DOHH2 (cell line): ENCODE data around the gene REN.

ENCODE experiments used
- H3F3A ChIP-seq: fragments of 200-600 bp; sonication (generic), shearing (Covaris generic); 2 replicates; pipeline ENCODE4 v1.6.0; 2016; ENCODE audit warnings: antibody characterized with exemption, mild to moderate bottlenecking; ENCODE audit not compliant: control insufficient read depth, insufficient read depth
- H3K27ac ChIP-seq: fragments of 200-600 bp; sonication (generic); 2 replicates; pipeline ENCODE4 v1.5.1; 2014; ENCODE audit warnings: low read depth, mild to moderate bottlenecking, low read length, moderate library complexity
- H3K27me3 ChIP-seq: fragments of 200-600 bp; sonication (generic); 2 replicates; pipeline ENCODE4 v1.6.1; 2014; ENCODE audit warnings: mild to moderate bottlenecking, low read length, mixed read lengths; ENCODE audit not compliant: control insufficient read depth
- H3K36me3 ChIP-seq: fragments of 200-600 bp; sonication (generic); 2 replicates; pipeline ENCODE4 v1.6.1; 2014; ENCODE audit warnings: mild to moderate bottlenecking, low read length, moderate library complexity, mixed read lengths; ENCODE audit not compliant: control insufficient read depth
- H3K4me1 ChIP-seq: fragments of 200-600 bp; sonication (generic); 2 replicates; pipeline ENCODE4 v1.6.1; 2014; ENCODE audit warnings: mild to moderate bottlenecking, low read length, mixed read lengths; ENCODE audit not compliant: control insufficient read depth
- H3K4me2 ChIP-seq: fragments of 200-600 bp; sonication (generic); 2 replicates; pipeline ENCODE4 v1.6.0; 2014; ENCODE audit warnings: mild to moderate bottlenecking, low read length, moderate library complexity
- H3K4me3 ChIP-seq: fragments of 200-600 bp; sonication (generic); 2 replicates; pipeline ENCODE4 v1.5.1; 2014; ENCODE audit warnings: mild to moderate bottlenecking, low read length, mixed read lengths
- H3K79me2 ChIP-seq: fragments of 200-600 bp; sonication (generic); 2 replicates; pipeline ENCODE4 v1.6.1; 2014; ENCODE audit warnings: mild to moderate bottlenecking, low read length, mixed read lengths; ENCODE audit not compliant: control insufficient read depth
- H3K9me2 ChIP-seq: fragments of 200-600 bp; sonication (generic); replicated peaks from 2 replicates; pipeline ENCODE4 v1.6.1; 2014; ENCODE audit warnings: mild to moderate bottlenecking, low read length, mixed read lengths; ENCODE audit not compliant: control insufficient read depth
- H3K9me3 ChIP-seq: fragments of 200-600 bp; sonication (generic); 2 replicates; pipeline ENCODE4 v1.6.1; 2014; ENCODE audit warnings: antibody characterized with exemption, low read length, mixed read lengths; ENCODE audit not compliant: control insufficient read depth, insufficient read depth
- H4K20me1 ChIP-seq: fragments of 200-600 bp; sonication (generic); 2 replicates; pipeline ENCODE4 v1.6.0; 2014; ENCODE audit warnings: low read depth, mild to moderate bottlenecking, antibody characterized with exemption, low read length, moderate library complexity; ENCODE audit not compliant: control insufficient read depth, insufficient read depth
- EZH2phosphoT487 ChIP-seq: fragments of 200-600 bp; sonication (generic); IDR thresholded peaks from 2 replicates; pipeline ENCODE4 v1.6.1; 2017; ENCODE audit warnings: borderline replicate concordance, mild to moderate bottlenecking, antibody characterized with exemption, low read length, moderate library complexity, mixed read lengths
- TF ChIP-seq, protein P1 (sequence below): fragments of 200-600 bp; sonication (generic); IDR thresholded peaks from one replicate; pipeline ENCODE4 v1.5.1; 2014; ENCODE audit warnings: antibody characterized with exemption, mild to moderate bottlenecking, low read depth, low read length; ENCODE audit not compliant: poor library complexity, severe bottlenecking

Gene REN

DNA sequence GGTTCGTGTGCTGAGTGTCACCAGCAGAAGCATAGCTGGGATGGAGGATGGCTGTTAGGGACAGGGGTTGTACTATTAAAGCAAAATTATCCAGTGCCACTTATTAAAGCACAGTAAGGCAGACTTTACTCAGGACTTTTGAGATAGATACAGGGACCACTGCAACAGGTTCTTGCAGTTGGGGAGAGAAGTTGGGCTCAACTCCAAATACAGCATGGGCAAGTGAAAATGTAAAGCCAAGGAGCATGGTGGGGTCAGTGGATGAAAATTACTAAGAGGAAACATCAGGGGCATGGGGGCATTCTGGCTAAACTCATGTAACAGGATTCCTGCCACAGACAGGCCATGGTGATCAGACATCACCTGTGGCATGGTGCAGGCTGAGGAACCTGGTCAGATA lies 15.0 kb upstream of the REN start:
- Histone ChIP-seq H3K36me3 (no peaks in the 10 kb centered on the region), H3K27me3 (peaks cover 6% of the 10 kb centered on the region; the same call in 1 of the 2 replicates), H3K27ac (no peak overlapping the region), H3F3A (no peaks in the 10 kb centered on the region), H3K4me1 (no peaks in the 10 kb centered on the region), H3K9me2 (no peaks in the 10 kb centered on the region), H4K20me1 (no peaks in the 10 kb centered on the region), H3K79me2 (no peaks in the 10 kb centered on the region), H3K9me3 (no peaks in the 10 kb centered on the region), H3K4me2 (no peak overlapping the region), H3K4me3 (no peak overlapping the region)
- TF ChIP-seq, protein P1, sequence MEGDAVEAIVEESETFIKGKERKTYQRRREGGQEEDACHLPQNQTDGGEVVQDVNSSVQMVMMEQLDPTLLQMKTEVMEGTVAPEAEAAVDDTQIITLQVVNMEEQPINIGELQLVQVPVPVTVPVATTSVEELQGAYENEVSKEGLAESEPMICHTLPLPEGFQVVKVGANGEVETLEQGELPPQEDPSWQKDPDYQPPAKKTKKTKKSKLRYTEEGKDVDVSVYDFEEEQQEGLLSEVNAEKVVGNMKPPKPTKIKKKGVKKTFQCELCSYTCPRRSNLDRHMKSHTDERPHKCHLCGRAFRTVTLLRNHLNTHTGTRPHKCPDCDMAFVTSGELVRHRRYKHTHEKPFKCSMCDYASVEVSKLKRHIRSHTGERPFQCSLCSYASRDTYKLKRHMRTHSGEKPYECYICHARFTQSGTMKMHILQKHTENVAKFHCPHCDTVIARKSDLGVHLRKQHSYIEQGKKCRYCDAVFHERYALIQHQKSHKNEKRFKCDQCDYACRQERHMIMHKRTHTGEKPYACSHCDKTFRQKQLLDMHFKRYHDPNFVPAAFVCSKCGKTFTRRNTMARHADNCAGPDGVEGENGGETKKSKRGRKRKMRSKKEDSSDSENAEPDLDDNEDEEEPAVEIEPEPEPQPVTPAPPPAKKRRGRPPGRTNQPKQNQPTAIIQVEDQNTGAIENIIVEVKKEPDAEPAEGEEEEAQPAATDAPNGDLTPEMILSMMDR: no peak
- no peak for TF ChIP-seq EZH2phosphoT487

- no peak for TF ChIP-seq EZH2phosphoT487
- TF ChIP-seq, protein P1: no peak
- Histone ChIP-seq H3K27ac (no peak overlapping the region), H3K27me3 (peaks cover 6% of the 10 kb centered on the region; the same call in 1 of the 2 replicates), H3K79me2 (no peaks in the 10 kb centered on the region), H3K9me3 (no peaks in the 10 kb centered on the region), H3F3A (no peaks in the 10 kb centered on the region), H3K9me2 (no peaks in the 10 kb centered on the region), H3K4me3 (no peak overlapping the region), H4K20me1 (no peaks in the 10 kb centered on the region), H3K36me3 (no peaks in the 10 kb centered on the region), H3K4me2 (no peak overlapping the region), H3K4me1 (no peaks in the 10 kb centered on the region)
Measured at GRCh38 chr1:204180133-204180532, 14.0 kb upstream of the REN start.

- Histone ChIP-seq H3K27ac (no peak overlapping the region), H3K9me2 (no peaks in the 10 kb centered on the region), H3K9me3 (no peaks in the 10 kb centered on the region), H3F3A (no peaks in the 10 kb centered on the region), H3K36me3 (no peaks in the 10 kb centered on the region), H3K79me2 (no peaks in the 10 kb centered on the region), H3K4me3 (no peak overlapping the region), H3K4me2 (no peak overlapping the region), H3K27me3 (peaks cover 6% of the 10 kb centered on the region; the same call in 1 of the 2 replicates), H3K4me1 (no peaks in the 10 kb centered on the region), H4K20me1 (no peaks in the 10 kb centered on the region)
- TF ChIP-seq, protein P1: no peak
- no peak for TF ChIP-seq EZH2phosphoT487
Measured at GRCh38 chr1:204178487-204179281, 12.5 kb upstream of the REN start.
